Neuron (in vitro differentiated cells): ENCODE results near the gene NTNG2.

Experiments
- H2AFZ ChIP-seq: one replicate; pipeline ENCODE4 v1.6.1; 2013; ENCODE audit warnings: low read depth, mild to moderate bottlenecking, inconsistent platforms, low read length, moderate library complexity
- H3K27me3 ChIP-seq: one replicate; pipeline ENCODE4 v1.6.1; 2013; ENCODE audit warnings: low read length; ENCODE audit not compliant: insufficient read depth
- H3K36me3 ChIP-seq: one replicate; pipeline ENCODE4 v1.6.1; 2013; ENCODE audit warnings: low read length; ENCODE audit not compliant: insufficient read depth
- H3K4me1 ChIP-seq: one replicate; pipeline ENCODE4 v1.6.1; 2013; ENCODE audit warnings: low read length; ENCODE audit not compliant: insufficient read depth
- H3K4me3 ChIP-seq: 2 replicates; pipeline ENCODE4 v1.5.1; 2013; ENCODE audit warnings: mild to moderate bottlenecking, low read length, moderate library complexity
- H3K9me3 ChIP-seq: one replicate; pipeline ENCODE4 v1.6.1; 2013; ENCODE audit warnings: low read length

Gene NTNG2

DNA sequence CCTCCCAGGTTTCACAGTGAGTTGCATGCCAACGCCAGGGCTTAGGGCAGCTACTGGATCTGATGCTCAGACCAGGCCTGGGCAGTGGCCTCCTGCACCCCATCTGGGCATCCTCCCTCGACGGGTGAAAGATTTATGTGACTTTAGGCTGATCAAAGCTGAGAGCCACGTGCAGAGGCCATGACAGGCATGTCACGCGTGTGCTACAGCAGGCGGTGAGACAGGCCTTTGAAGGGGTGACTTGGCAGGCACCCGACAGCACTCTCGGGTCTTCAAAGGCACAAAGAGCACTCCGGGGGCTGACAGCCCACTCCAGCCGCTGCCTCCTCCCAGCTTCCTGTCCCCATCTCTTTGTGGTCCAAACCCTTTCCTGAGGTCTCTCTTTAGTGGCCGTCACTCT lies 66.2 kb downstream of the NTNG2 start:
- Histone ChIP-seq H3K27me3 (peaks cover 40% of the 10 kb centered on the region), H3K4me3 (no peak overlapping the region), H2AFZ (no peak overlapping the region), H3K36me3 (no peaks in the 10 kb centered on the region), H3K4me1 (no peaks in the 10 kb centered on the region), H3K9me3 (no peaks in the 10 kb centered on the region)

DNA sequence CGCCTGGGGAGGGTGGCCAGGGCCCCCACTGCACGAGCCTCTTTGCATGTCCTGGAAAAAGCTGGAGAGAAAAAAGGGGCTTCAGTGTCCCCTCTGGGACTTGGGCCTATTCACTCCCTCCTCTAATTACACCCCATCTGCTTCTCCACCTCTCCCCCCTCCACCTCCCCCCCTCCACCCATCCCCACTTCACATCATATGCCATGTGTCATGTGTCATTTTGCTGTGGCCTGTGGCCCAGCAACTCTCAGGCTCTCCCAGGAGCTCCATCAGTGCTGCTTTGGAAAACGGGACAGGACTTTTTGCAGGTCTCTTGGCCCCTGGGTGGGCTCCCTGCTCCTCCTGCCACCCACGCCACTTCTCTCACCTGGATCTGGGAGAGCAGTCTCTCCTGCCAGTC lies 68.7 kb downstream of the NTNG2 start:
- Histone ChIP-seq H2AFZ (no peak overlapping the region), H3K4me1 (no peaks in the 10 kb centered on the region), H3K27me3 (peaks cover 47% of the 10 kb centered on the region), H3K9me3 (no peaks in the 10 kb centered on the region), H3K36me3 (no peaks in the 10 kb centered on the region), H3K4me3 (no peak overlapping the region)

DNA sequence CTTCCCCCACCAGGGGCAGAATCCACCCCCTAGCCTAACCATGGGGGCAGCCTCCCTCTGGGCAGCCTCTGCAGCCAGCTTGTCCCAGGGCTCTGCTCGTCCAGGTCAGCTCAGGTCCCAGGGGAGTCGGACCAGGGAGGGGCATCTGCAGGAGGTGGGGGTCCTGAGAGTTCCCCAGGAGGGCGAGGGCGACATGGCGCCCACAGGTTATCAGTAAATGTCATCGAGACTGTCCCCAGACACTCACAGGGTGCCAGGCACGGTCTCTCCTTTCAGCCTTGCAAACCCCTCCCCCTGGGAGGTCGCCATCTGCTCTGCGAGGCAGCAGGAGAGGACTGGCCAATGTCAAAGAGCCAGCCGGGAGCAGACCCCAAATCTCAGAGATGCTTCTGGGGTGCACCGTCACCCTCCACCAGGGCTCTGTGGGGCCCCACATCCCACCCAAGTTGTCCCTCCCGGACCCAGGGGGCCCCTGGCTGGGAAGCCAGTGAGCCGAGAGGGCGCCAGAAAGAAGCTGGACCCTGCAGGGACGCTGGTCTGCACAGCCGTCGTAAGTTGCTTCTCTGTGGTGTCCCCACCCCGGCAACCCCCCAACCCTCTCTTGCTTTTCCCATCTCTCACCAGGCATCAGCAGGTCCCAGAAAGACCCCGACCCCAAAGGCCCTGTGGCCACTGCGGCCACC lies 69.3 kb downstream of the NTNG2 start:
- Histone ChIP-seq H3K9me3 (no peaks in the 10 kb centered on the region), H3K4me3 (no peak overlapping the region), H3K27me3 (peaks cover 44% of the 10 kb centered on the region), H3K4me1 (no peaks in the 10 kb centered on the region), H2AFZ (no peak overlapping the region), H3K36me3 (no peaks in the 10 kb centered on the region)

DNA sequence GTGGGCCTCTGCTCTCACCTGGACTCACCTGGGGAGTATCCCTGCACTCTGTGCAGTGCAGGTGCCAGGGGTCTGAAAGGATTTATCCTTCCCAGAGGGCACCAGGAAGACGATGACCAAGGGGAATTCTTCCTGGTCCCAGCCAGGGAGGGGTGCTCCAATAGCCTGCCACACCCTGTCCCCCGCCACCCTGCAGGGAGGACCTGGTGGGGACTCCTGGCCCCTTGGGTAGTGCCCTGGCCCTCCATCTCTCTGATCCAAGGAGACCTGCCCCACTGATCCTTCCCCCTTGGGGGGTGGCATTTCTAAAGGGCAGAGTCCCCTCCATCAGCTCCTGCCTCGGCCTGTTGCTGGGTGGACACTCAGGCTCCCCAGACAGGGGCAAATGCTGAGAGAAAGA lies 70.7 kb downstream of the NTNG2 start:
- peaks cover 32% of the 10 kb centered on the region for H3K27me3 ChIP-seq
- no peaks in the 10 kb centered on the region for H3K9me3 ChIP-seq
- no peak overlapping the region for H2AFZ ChIP-seq
- no peaks in the 10 kb centered on the region for H3K4me1 ChIP-seq
- no peak overlapping the region for H3K4me3 ChIP-seq
- H3K36me3 ChIP-seq: no peaks in the 10 kb centered on the region

DNA sequence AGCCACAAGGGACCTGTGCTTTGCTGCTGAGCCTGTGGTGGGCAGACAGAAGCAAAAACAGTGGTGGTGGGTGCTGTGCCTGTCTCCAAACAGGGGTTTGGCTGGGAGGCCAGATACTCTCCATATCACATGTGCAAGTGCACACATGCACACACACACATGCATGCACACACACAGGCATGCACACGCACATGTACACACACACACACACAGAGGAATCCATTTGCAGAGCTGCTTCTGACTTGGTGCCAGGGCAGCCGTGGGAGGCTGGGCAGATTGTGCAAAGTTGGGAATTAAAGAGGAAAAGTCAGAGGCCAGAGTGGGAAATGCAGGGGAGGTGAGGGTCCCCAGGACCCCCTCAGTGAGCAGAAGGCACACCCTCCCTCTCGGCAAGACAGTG lies 71.3 kb downstream of the NTNG2 start:
- Histone ChIP-seq H3K27me3 (peaks cover 28% of the 10 kb centered on the region), H2AFZ (no peak overlapping the region), H3K4me1 (no peaks in the 10 kb centered on the region), H3K36me3 (no peaks in the 10 kb centered on the region), H3K9me3 (peaks cover under 1% of the 10 kb centered on the region), H3K4me3 (no peak overlapping the region)

DNA sequence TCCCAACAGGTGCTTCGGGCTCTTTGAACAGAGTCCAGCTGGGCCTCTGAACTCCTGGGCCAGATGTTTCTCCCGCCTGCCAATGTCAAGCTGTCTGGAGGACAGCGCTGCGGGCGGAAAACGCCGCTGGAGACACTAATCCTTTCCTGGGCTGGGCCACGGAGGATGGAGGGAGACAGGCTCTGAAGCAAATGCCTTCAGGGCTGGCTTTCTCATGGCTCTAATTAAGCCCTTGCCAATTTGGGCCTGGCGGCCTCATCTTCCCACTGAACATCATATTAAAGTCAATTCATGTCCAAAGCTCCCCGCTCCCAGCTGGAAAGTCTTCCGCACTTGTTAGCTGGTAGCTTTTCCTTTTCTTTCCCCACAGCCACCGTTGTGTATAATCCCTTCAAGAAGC lies 72.7 kb downstream of the NTNG2 start:
- H3K27me3 ChIP-seq: peaks cover 37% of the 10 kb centered on the region
- no peaks in the 10 kb centered on the region for H3K4me1 ChIP-seq
- H3K36me3 ChIP-seq: no peaks in the 10 kb centered on the region
- H3K9me3 ChIP-seq: peaks cover 2% of the 10 kb centered on the region
- H3K4me3 ChIP-seq: no peak overlapping the region
- H2AFZ ChIP-seq: no peak overlapping the region

DNA sequence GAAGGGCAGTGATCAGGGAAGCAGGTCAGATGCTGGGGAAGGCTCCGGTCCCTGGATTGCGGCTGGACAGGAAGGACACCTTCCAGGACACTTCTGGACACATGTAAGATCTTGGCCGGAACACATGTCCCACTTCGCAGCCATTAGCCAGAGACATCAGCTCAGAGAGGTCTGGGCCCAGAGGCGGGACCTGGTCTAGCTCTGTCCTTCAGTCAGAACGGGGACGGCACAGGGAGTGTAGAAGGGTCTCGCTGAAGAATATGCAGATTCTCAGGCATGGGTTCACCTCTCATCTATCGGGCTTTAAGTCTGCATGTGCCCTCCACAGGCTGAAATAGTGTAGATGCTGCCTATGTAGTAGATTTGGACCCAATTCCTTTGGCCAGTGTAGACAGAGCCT lies 73.3 kb downstream of the NTNG2 start:
- Histone ChIP-seq H3K4me3 (no peak overlapping the region), H3K36me3 (no peaks in the 10 kb centered on the region), H2AFZ (no peak overlapping the region), H3K4me1 (no peaks in the 10 kb centered on the region), H3K27me3 (peaks cover 40% of the 10 kb centered on the region), H3K9me3 (peaks cover 2% of the 10 kb centered on the region)

DNA sequence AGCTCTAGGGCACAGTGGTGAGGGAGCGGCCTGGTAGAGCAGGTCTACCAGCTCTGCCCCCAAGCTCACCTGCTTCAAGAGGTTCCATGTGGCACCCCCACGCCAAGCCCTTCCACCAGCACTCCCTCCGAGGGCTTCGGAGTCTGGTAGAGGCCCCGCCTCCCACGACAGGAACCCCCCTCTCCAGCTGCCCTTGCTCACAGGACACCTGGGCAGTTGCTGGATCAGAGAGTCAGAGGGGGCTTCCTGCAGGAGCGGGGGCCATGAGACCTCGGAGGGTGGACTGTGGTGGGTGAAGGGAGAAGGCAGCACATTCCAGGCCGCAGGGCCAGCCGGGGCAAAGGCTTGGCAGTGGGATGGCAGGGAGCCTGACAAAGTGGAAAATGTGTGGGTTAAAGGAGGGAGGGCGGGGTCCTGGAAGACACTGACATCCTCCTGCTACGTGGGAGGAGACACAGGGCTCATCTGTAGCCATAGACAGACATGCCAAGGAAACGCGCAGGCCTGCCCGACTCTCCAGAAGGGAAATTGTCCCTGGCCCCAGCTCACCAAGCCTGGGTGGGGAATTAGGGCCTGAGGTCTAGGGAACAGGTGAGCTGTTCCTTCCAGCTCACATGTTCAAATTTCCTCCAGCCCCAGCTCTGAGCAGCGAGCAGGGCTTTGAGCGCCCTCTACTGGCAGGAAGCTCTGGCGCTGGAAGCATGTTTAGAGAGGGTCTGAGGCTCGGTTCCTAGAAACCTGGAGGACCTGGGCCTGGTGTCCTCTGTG lies 74.2 kb downstream of the NTNG2 start:
- Histone ChIP-seq H2AFZ (no peak overlapping the region), H3K9me3 (peaks cover 2% of the 10 kb centered on the region)

DNA sequence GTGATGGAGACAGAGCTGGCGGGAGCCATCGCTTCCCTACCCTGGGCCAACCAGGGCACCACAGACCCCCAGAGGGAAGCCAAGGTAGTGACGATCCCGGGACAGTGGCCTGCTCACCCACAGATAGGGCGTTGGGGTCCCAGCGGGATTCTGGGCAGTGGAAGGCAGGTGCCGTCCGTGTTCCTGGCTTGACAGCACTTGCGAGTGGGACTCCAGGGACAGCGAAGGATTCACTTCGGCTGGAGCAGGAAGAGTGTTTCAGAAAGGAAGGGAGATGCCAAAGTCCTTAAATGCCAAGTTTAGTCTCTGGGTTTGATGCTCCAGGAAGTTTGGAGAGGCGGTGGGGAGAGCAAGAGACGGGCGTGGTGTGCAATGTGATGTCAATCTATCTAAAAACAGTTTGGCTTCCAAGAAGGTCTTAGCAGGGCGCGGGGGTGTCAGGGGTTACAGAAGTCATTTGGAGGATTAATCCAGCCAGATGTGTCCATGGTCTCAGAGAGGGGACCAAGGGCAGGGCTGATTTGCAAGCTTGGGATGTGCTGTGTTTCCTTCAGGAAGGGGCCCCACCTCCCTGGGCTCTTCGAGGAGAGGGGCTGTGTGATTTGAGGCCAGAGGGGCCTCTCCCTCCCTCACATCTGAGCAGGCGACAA lies 74.9 kb downstream of the NTNG2 start:
- H3K9me3 ChIP-seq: peaks cover 2% of the 10 kb centered on the region
- peaks cover 49% of the 10 kb centered on the region for H3K27me3 ChIP-seq
- no peak overlapping the region for H3K4me3 ChIP-seq
- H3K36me3 ChIP-seq: no peaks in the 10 kb centered on the region
- no peak overlapping the region for H2AFZ ChIP-seq
- H3K4me1 ChIP-seq: peaks cover 4% of the 10 kb centered on the region

More for the DNA sequence above, 74.2 kb downstream of the NTNG2 start:
- Histone ChIP-seq H3K36me3 (no peaks in the 10 kb centered on the region), H3K4me1 (no peaks in the 10 kb centered on the region), H3K4me3 (no peak overlapping the region), H3K27me3 (peaks cover 45% of the 10 kb centered on the region)

DNA sequence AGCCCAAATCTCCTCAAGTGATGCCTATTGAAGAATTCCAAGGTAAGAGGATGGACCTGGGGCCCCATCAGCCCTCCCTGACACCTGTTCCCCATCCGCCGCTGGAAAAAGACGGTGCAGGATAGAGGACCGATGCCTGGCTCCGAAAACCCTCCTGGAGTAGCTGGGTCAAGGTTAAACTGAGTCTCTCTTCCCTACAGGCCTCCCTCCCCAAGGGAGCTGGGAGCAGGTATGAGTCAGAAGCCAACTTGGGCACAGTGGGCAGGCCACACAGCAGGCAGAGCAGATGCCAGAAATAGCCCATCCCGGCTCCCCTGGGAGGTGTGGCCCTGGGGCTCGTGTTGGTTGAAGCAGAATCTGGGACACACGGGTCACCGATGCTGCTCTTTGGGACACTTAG lies 75.6 kb downstream of the NTNG2 start:
- Histone ChIP-seq H3K9me3 (peaks cover 2% of the 10 kb centered on the region), H2AFZ (no peak overlapping the region), H3K27me3 (peaks cover 49% of the 10 kb centered on the region), H3K4me1 (peaks cover 7% of the 10 kb centered on the region), H3K36me3 (no peaks in the 10 kb centered on the region), H3K4me3 (no peak overlapping the region)

DNA sequence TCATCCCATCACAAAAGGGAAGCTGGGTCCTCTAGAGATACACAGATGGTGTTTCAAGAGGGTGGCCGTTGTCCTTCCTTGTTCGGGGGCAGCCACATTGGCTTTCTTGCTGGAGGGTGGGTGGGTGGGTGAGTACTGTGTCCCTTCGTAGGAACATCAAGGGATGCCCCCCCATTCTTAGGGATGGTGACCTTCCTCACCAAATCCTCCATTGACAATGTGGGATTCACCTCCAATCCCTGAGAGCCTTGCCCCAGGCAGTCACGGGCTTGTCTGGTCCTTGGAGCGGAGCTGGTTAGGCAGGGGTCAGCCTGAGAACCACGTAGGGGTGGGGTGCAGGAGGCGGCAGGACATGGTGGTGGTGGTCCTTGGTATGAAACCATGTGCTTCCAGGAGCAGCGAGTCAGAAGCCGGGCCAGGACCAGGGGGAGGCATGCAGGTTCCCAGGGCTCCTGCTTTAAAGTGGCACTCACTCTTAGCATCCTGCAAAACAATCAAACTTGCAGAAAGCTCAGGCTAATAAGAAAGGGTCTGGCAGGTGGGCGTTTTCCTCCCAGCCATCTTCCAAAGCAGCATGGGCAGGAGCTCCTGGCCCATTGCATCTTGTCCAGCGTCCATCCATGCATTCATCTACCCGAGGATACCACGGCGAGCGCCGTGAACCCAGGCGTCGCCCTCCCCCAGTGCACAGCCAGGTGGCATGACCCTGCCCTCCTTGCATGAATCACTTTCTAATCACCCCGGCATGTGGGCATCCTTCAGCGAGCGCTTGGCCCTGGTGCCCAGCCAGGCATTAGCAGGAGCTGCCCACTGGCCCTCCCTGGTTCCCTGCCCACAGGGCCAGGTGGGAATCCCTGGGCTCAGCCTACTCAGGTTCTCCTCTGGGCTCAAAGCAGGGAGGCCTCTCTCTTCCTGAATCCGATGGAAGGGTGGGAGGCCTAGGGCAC lies 76.4 kb downstream of the NTNG2 start:
- Histone ChIP-seq H3K4me3 (no peak overlapping the region), H3K4me1 (peaks cover 11% of the 10 kb centered on the region), H2AFZ (no peak overlapping the region), H3K36me3 (no peaks in the 10 kb centered on the region), H3K9me3 (peaks cover 2% of the 10 kb centered on the region), H3K27me3 (peaks cover 51% of the 10 kb centered on the region)

DNA sequence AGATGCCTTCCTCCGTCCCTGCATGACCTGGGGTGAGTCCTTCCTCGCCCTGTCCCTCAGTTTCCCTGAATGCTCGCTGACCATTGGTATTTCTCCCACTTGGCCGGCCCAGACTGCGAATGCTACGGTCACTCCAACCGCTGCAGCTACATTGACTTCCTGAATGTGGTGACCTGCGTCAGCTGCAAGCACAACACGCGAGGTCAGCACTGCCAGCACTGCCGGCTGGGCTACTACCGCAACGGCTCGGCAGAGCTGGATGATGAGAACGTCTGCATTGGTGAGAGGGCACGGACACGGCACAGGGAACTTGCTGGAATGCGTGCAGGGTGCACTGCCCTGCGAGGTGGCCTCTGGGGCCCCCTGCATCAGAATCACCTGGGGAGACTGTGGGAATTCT lies 77.1 kb downstream of the NTNG2 start:
- Histone ChIP-seq H3K4me1 (peaks cover 11% of the 10 kb centered on the region), H3K4me3 (no peak overlapping the region), H3K9me3 (peaks cover 2% of the 10 kb centered on the region), H3K36me3 (no peaks in the 10 kb centered on the region), H3K27me3 (peaks cover 56% of the 10 kb centered on the region), H2AFZ (no peak overlapping the region)
